Stimulated activated CD8-positive, alpha-beta memory T cell treated with anti-CD3 and anti-CD28 coated beads, Interleukin-7, amount 100 ng/mL, for 1 hour (primary cell): Measurements from ENCODE around the gene ADGRG1.
"Not testable (repeated sequence)": the region's sequence is repeated elsewhere in the genome, so short reads cannot be mapped to it uniquely, and the experiment has no call there.

ENCODE experiments used
- DNase-seq, 2 donors: peaks; one replicate each; pipeline ENCODE4 v3.0.0-alpha.2; 2020; ENCODE audit warnings: low read depth in 2 of 2

Gene ADGRG1

DNA sequence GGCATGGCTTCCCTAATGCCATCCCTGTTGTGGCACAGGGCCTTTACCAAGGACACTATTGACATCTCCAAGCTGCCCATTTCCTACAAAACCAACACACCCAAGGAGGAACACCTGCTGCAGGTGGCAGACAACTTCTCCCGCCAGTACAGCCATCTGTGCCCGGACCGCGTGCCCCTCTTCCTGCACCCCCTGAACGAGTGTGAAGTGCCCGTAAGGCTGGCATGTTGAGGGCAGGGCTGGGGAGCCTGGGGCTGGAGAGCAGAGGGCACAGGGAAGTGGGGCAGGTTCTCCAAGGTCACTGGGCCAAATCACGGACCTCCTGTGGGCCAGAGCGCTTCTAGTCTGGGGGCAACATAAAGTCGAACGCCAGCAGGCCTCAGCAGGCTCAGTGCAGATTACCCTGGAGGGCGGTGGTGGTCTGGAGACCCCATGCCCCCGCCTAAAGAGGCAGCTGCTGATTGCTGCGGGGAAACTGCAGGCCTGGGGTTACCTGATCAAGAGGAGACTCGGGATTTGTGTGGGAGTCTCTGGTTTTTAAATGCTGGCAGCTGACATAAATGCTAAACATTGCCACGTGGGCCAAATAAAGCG, 70.5 kb downstream of the ADGRG1 start:
- no peak for DNase-seq

DNA sequence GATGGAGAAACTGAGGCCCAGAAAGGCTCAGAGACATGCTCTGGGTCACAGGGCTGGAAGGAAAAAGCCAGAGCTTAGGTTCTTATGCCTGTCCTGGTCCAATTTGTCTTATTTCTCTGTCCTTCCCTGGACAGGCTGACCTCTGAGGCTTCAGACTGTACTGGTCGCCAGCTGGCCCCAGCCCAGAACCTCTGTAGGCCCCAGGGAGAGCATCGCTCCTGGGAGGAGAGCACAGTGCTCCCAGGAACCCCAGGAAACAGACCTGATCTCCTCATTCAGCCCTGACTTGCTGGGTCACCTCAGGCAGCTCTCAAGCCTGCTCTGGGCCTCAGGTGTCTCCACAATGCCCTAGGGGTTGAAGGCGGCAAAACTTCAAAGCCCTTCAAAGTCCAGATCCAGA, 71.1 kb downstream of the ADGRG1 start:
- no peak for DNase-seq

DNA sequence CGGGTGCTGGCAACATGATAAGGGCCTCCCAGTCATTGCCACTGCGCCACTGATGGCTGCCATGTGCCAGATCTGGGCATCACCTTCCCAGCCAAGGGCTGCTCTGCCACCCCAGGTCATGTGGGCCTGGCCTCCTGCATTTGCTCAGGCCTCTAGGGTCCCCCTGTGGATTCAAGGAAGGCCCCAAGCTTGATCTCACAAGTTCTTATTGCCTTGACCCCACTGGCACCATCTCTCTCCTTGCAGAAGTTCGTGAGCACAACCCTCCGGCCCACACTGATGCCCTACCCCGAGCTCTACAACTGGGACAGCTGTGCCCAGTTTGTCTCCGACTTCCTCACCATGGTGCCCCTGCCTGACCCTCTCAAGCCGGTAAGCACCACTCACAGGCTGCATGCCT, 71.5 kb downstream of the ADGRG1 start:
- DNase-seq = no peak

DNA sequence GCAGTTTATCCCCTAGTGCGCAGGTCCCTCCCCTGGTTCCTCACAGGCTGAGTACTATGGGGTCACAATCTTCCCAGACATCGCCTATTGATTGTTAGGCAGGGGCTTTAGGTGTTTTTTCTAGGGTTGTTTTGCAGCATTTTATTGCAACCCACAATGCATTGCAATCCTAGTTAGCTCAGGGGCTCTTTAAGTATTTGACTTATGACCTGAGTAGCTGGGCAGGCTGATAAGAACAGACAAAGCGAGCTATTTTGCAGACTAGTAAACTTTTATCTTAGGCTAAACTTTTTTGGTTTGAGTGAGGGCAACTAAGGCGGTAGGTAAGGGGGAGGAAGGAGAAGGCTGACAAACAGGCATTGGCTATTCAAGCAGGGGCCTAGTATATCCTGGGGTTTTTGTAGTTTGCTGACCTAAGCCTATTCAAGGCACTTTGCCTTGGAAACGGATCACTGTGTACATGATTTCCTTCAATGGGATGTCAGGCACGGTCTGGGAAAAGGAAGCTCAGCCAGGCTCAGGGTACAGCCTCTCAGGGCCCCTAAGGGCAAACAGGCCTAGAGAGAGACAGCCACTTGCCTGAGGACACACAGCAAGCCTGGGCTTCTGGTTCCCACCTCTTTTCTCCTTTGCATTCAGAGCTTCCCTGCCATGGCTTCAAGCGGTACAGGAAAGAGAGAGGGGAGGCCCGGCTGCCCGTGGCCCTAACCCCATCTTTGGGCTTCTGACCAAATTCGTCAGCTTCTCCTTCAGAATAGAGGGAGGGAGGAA, 72.5 kb downstream of the ADGRG1 start:
- no peak for DNase-seq

DNA sequence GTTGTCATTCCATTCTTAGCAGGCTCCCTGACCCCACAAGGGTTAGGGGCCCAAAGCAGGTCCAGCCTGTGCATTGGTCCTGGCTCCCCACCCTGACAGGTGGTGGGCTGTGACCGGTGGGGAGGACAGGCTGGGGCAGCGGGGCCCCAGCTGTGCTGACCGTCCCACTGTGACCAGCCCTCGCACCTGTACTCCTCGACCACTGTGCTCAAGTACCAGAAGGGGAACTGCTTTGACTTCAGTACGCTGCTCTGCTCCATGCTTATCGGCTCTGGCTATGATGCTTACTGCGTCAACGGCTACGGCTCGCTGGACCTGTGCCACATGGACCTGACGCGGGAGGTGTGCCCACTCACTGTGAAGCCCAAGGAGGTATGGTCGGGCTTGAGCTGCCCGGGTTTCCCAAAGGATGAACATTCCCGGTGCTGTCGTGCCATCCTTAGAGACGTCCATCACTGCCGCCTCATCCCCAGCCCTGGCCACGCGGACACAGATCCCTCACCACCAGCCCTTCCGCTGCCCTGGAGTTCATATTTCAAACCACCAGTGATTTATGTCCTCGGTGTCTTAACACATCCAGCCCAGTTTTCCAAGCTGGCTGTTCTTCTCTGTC, 73.4 kb downstream of the ADGRG1 start:
- DNase-seq = no peak

DNA sequence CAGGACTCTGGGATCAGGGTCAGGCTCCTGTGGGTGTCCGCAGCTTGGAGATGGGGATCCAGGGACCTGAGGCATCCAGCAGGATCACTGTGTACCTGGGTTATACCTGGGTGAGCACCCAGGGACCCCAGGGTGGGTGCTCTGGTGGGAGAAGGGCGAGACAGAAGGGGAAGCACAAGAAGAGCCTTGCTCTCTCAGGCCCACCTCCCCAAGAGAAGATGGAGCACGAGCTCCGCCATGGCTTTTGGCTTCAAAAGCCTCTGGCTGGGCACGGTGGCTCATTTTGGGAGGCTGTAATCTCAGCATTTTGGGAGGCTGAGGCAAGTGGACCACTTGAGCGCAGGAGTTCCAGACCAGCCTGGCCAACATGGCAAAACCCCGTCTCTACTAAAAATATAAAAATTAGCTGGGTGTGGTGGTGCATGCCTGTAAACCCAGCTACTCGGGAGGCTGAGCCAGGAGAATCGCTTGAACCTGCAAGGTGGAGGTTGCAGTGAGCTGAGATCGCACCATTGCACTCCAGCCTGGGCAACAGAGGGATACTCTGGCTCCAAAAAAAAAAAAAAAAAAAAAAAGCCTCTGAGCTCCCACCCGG, 75.1 kb downstream of the ADGRG1 start:
- DNase-seq = no peak

DNA sequence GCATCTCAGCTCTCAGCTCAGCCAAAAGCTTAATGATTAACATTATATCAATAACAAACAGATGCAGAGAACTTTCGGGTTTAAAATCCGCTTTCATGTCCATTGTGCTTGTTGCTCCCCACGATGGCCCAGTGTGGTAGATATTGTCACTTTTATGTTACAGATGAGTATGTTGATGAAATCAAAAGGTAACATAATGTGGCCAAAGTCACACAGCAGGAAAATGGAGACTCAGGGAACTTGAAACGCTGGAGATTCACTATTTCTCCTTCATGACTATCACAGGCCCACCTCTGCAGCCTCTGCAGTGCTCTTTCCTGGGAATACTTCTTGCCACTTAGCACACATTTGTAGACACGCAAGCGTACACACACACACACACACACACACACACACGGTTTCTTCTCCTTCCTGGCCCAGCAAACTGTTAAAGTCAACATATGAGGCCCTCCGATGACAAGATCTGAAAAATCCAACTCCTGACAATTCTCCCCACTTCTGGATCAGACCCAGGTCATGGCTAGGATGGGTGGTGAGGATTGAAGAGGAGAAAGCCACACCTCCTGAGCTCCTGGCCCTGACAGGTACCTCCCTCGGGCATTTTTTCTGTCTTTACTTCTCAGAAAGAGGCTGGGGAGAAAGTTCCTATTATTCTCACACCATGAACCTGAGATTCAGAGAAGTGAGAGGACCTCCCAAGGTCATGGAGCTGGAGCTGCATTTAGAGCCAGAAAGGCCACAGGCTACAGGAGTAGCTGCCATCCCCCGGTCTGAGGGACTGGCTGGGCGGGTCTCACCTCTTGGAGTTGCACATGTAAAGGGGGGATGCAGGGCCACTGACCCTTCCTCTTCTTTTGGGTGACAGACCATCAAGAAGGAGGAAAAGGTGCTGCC, 75.8 kb downstream of the ADGRG1 start:
- no peak for DNase-seq

DNA sequence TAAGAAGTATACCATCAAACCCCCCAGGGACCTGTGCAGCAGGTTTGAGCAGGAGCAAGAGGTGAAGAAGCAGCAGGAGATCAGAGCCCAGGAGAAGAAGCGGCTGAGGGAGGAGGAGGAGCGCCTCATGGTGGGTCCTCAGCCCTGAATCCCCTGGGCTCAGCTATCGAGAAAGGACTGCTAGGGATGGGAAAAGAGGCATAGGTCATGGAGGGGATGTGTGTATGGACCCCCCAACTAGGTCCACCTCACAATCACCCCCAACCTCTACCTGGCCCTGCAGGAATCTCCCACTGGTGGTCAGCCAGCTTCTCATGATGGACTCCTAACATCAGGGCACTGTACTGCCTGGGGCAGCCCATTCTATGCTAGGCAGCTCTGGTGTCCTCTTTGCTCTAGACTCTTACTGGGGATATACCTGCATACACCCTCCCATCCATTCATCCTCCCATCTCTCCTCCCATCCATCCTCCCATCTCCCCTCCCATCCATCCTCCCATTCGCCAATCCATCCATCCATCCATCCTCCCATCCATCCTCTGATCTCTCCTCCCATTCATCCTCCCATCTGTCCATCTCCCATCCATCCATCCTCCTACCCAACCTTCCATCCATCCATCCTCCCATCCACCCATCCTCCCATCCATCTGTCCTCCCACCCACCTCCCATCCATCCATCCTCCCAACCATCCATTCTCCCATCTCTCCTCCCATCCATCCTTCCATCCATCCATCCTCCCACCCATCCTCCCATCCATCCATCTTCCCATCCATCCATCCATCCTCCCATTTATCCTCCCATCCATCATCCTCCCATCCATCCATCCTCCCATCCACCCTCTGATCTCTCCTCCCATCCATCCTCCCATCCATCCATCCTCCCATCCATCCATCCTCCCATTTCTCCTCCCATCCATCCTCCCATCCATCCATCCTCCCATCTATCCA, 76.7 kb downstream of the ADGRG1 start:
- DNase-seq = no peak

DNA sequence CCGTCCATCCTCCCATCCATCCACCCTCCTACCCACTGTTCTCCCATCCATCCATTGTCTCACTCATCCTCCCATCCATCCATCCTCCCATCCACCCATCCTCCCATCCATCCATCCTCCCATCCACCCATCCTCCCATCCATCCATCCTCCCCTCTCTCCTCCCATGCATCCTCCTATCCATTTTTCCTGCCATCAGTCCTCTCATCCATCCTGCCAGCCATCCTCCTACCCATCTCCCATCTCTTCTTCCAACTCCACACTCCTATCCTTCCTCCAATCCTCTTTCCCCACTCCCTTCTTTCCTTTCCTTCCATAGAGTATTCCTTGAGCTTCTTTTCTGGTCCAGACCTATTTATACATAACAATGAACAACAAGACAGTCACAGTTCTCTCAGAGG, 78.3 kb downstream of the ADGRG1 start:
- DNase-seq = no peak

DNA sequence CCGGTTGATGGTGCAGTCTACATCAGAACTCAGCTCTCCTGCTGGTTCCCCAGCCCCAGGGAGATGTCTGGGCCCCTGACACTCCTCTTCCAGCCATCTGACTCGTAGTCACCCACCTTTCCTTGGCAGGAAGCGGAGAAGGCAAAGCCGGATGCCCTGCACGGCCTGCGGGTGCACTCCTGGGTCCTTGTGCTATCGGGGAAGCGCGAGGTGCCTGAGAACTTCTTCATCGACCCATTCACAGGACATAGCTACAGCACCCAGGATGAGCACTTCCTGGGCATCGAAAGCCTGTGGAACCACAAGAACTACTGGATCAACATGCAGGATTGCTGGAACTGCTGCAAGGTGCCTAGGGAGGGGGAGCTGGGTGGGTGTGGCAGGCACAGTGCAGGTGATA, 78.9 kb downstream of the ADGRG1 start:
- DNase-seq = no peak

DNA sequence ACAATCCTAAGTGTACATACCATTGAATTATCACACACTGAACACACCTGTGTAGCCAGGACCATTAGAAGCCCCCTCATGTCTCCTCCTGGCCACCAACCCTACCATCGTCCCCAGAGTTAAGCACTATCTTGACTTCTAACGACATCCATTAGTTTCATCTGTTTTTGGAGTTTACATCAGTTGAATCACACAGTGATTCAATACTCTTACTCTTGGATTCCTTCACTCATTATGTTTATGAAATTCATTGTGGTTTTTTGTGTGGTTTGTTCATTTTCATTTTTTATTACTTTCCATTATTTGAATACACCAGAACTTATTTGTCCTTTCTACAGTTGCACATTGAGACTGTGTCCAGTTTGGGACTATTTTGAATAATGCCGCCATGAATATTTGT, 79.7 kb downstream of the ADGRG1 start:
- no peak for DNase-seq

DNA sequence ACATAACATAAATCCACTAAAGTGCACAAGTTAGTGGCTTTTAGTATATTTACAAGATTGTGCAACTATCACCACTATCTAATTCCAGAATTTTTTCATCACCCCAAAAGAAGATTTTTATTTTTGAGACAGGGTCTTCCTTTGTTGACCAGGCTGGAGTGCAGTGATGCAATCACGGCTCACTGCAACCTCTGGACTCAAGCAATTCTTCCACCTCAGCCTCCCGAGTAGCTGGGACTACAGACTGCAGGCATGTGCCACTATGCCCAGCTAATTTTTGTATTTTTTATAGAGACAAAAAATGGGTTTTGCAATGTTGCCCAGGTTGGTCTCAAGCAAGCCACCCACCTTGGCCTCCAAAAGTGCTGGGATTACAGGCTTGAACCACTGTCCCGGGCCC, 81.2 kb downstream of the ADGRG1 start:
- no peak for DNase-seq

DNA sequence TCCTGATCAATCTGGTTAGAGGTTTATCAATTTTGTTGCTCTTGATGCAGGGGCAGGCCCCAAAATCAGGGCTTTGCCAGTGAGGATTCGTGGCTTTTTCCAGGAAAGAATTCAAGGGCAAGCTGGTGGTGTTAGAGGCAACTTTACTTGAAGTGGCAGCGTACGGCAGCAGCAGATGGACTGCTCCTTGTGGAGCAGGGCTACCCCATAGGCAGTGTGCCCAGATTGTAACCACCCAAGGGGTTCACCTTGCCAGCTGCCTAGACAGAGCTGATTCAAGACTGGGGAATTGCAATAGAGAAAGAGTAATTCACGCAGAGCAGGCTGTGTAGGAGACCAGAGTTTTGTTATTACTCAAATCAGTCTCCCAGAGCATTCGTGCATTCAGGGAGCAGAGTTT, 82.9 kb downstream of the ADGRG1 start:
- no peak for DNase-seq

DNA sequence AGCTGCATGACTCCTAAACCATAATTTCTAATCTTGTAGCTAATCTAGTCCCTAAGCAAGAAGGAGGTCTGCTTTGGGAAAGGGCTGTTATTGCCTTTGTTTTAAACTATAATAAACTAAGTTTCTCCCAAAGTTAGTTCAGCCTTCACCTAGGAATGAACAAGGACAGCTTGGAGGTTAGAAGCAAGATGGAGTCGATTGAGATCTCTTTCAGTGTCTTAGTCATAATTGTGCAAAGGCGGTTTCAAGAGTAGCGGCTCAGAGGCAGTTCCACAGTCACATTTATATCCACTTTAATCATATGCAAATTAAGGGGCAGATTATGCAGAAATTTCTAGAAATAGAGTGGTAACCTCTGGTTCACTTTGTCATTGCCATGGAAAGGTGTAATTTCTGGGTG, 83.6 kb downstream of the ADGRG1 start:
- DNase-seq = no peak

DNA sequence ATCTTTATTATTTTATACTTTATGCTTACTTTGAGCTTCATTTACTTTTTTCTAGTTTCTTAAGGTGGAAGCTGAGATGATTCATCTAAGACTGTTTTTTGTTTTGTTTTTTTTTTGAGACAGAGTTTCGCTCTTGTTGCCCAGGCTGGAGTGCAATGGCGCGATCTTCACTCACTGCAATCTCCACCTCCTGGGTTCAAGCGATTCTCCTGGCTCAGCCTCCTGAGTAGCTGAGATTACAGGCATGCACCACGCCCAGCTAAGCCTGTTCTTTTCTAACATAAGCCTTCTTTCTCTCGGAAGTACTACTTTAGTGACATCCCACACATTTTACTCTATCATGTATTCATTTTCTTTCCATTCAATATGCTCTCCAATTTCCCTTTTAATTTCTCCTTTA, 84.1 kb downstream of the ADGRG1 start:
- not testable (repeated sequence) for DNase-seq

DNA sequence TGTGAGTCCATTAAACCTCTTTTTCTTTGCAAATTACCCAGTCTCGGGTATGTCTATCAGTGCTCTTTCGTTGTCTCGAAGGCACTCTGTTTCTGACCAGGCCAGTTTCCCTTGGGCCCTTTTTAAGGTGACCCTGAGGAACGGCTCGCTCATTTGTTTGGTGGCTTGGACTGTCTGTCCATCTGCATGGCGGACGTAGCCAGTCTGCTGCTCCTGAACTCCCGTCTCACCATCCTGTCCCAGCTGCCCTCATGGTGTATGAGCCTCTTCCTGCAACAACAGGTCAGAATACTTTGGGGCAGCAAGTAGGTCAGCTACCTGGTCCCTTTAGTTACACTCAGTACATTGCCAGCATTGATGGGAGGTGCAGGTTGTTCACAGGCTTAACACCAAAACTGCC, 85.2 kb downstream of the ADGRG1 start:
- DNase-seq = no peak

DNA sequence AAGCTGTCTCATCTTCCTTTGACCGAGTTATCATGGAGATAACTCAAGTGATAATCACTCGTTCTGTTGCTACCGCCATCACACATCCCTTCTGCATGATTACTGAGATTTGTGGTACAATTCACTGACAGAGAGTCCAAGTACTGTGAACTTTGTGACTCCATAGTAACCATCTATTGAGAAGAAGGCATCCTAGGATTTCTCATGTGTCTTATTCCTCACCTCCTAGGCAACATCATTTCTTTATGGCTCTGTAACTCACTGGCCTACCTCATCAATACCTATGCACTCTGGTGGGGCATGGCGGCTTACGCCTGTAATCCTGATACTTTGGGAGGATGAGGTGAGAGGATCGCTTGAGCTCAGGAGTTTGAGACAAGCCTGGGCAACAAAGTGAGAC, 85.6 kb downstream of the ADGRG1 start:
- DNase-seq = no peak
